ENCODE results near the gene ZNF74.
"Not testable (repeated sequence)": the region's sequence is repeated elsewhere in the genome, so short reads cannot be mapped to it uniquely, and the experiment has no call there.

- not testable (repeated sequence) for TF ChIP-seq POLR2AphosphoS5 (IDR thresholded peaks at IDR 0.05); EZH2 (IDR thresholded peaks at IDR 0.05; ENCODE audit: borderline replicate concordance, insufficient read depth, low read length, poor library complexity, severe bottlenecking); CTCF (IDR thresholded peaks at IDR 0.05; ENCODE audit: poor library complexity, severe bottlenecking); REST (IDR thresholded peaks at IDR 0.05; ENCODE audit: borderline replicate concordance); EP300 (conservative IDR thresholded peaks at IDR 0.05; ENCODE audit: poor library complexity, severe bottlenecking); RAD21 (conservative IDR thresholded peaks at IDR 0.05); TAF1 (IDR thresholded peaks at IDR 0.05; ENCODE audit: low read depth); SMC3 (conservative IDR thresholded peaks at IDR 0.05; ENCODE audit: poor library complexity)
Measured at GRCh38 chr22:20374130-20374529, 19.8 kb upstream of the ZNF74 start.

All from neural cell (in vitro differentiated cells).